GM12891 (cell line): ENCODE data around the gene UCHL1.

ENCODE experiments used
- POLR2A ChIP-seq: IDR thresholded peaks from 2 replicates; pipeline ENCODE4 v1.6.1; 2011; ENCODE audit warnings: low read depth, low read length, control low read depth
- POLR2AphosphoS5 ChIP-seq: IDR thresholded peaks from 2 replicates; pipeline ENCODE4 v1.6.1; 2011; ENCODE audit warnings: low read depth, low read length, control low read depth
- POU2F2 ChIP-seq: IDR thresholded peaks from 2 replicates; pipeline ENCODE4 v1.6.1; 2011; ENCODE audit warnings: low read depth, mild to moderate bottlenecking, control low read depth, low read length, moderate library complexity
- SPI1 ChIP-seq: IDR thresholded peaks from 2 replicates; pipeline ENCODE4 v1.6.1; 2011; ENCODE audit warnings: low read depth, low read length, control low read depth
- TAF1 ChIP-seq: IDR thresholded peaks from 2 replicates; pipeline ENCODE4 v1.6.1; 2011; ENCODE audit warnings: low read depth, low read length, control low read depth

- no peak for TF ChIP-seq SPI1
- TF ChIP-seq POLR2AphosphoS5, result no peak
- no peak for TF ChIP-seq POLR2A
- TF ChIP-seq TAF1, result no peak
- TF ChIP-seq POU2F2, result no peak
Observed at GRCh38 chr4:41297832-41298231, 41.1 kb downstream of the UCHL1 start.
